Measurements from ENCODE around the gene CENPB. TPM values are rescaled to one million over a fixed set of nuclear protein-coding genes. Genes with fewer than 3 reads are reported as not detected.

The CENPB gene
- total and polyA plus RNA-seq, 10 of the 15 experiments (the other 5 are each of a cell fraction or from before 2014, with no cell fraction given): 0.16 to 71.2 (median 14.0) TPM

- WGBS (ENCODE audit: insufficient coverage, insufficient replicate concordance, low lambda C conversion rate, missing lambda C conversion rate): 37% methylated on average over 20 of the region's 20 CpGs
- H2AFZ ChIP-seq (ENCODE audit: control insufficient read depth, low read depth, low read length): peak overlapping the region; percentile 99
- no peaks in the 10 kb centered on the region for H4K20me1 ChIP-seq (ENCODE audit: control insufficient read depth, insufficient read depth)
- peak overlapping the region; percentile 73 for H3K4me3 ChIP-seq
- peak overlapping the region; percentile 95 for H3K9ac ChIP-seq (ENCODE audit: control insufficient read depth, insufficient read depth, low read length)
- in situ Hi-C loops (cut with MboI): no loop called here
- RAD21 ChIA-PET (ENCODE audit: unreplicated experiment): interaction anchor here (0.7 to 2.4 kb wide), 18 partner anchors 16 to 289 kb away, joined by 3 to 26 read pairs (median 4); partner anchors contain the start of genes ADISSP, CDC25B, CENPB and SPEF1
- BruUV-seq (replicated peaks): TSS peak; percentile 88
- H3K79me2 ChIP-seq (ENCODE audit: control insufficient read depth, insufficient read depth, low read length): peaks cover 7% of the 10 kb centered on the region
- DNase-seq (ENCODE audit: low read depth, low spot score) (no peak), ATAC-seq (no peak; the same call in 2 of the 3 replicates), FAIRE-seq (no peak)
- SMC1A ChIA-PET (ENCODE audit: uncharacterized antibody, unreplicated experiment): interaction anchor here (0.6 to 4.5 kb wide), 18 partner anchors 13 to 1628 kb away, joined by 3 to 43 read pairs (median 3); partner anchors contain the start of genes ADISSP, CDC25B, CENPB and SPEF1
- POLR2A ChIA-PET: interaction anchor here (0.5 to 2.6 kb wide), 14 partner anchors 12 to 920 kb away, joined by 3 to 17 read pairs (median 4); partner anchors contain the start of genes ADISSP, CDC25B, CENPB and SPEF1
- H3K4me2 ChIP-seq (ENCODE audit: control insufficient read depth, insufficient read depth): peak overlapping the region; percentile 74
- CTCF ChIA-PET: interaction anchor here (0.7 to 5.5 kb wide), 21 partner anchors 10 to 264 kb away, joined by 3 to 85 read pairs (median 4); partner anchors contain the start of genes ADISSP, CDC25B, CENPB and MAVS
- no peaks in the 10 kb centered on the region for H3K9me3 ChIP-seq (replicated peaks; ENCODE audit: control insufficient read depth, insufficient read depth, low read length)
- intact Hi-C loops (cut with micrococcal nuclease; ENCODE audit: unreplicated experiment): loop anchor here (1.0 to 2.0 kb wide), 5 partner anchors 22 to 72 kb away; partner anchors contain the start of gene MAVS
- H3K27me3 ChIP-seq (replicated peaks in 1 of 2; ENCODE audit: control insufficient read depth in 2 of 2, insufficient read depth in 2 of 2, low read length in 1 of 2): no peaks in the 10 kb centered on the region
- peaks cover 5 to 9% of the 10 kb centered on the region in 2 experiments for H3K36me3 ChIP-seq (ENCODE audit: control insufficient read depth in 2 of 2, insufficient read depth in 2 of 2, low read length in 1 of 2)
- H3K4me1 ChIP-seq (ENCODE audit: control insufficient read depth, insufficient read depth, low read length): peaks cover 5% of the 10 kb centered on the region
- H3K27ac ChIP-seq (ENCODE audit: control insufficient read depth, insufficient read depth): peak overlapping the region; percentile 99
- peak; percentile 46 for TF ChIP-seq RELB (IDR thresholded peaks at IDR 0.05; ENCODE audit: low read depth)
- TF ChIP-seq RBBP5 (conservative IDR thresholded peaks at IDR 0.05): no peak
- TF ChIP-seq CTCF (IDR thresholded peaks at IDR 0.05 in 2 of 3, conservative IDR thresholded peaks at IDR 0.05 in 1 of 3; ENCODE audit: control insufficient read depth in 2 of 3, extremely low read depth in 1 of 3, insufficient read depth in 1 of 3, low read depth in 3 of 3, low read length in 3 of 3): no peak
- no peak for TF ChIP-seq SIN3A (IDR thresholded peaks at IDR 0.05; ENCODE audit: low read depth, low read length)
- TF ChIP-seq MLLT1 (IDR thresholded peaks at IDR 0.05): peak; percentile 39; the same call in 1 of the 2 replicates
- TF ChIP-seq REST (IDR thresholded peaks at IDR 0.05; ENCODE audit: low read depth, low read length): no peak
- TF ChIP-seq STAT1 (conservative IDR thresholded peaks at IDR 0.05): no peak
- no peak for TF ChIP-seq BCLAF1 (IDR thresholded peaks at IDR 0.05)
- 0 out of 2 replicates have a peak, but pooled peaks have one; percentile 12 for TF ChIP-seq NBN (IDR thresholded peaks at IDR 0.05)
These were observed 34.6 kb upstream of the CENPB start for GRCh38 chr20:3820901-3821727.
